MM.1S (cell line): Measurements from ENCODE around the gene HS2ST1.

Experiments used
- EZH2phosphoT487 ChIP-seq: fragments of 300-600 bp; sonication (generic); IDR thresholded peaks from 2 replicates; pipeline ENCODE4 v1.6.1; 2018; ENCODE audit warnings: antibody characterized with exemption, low read length
- TF ChIP-seq, protein P1 (sequence below): fragments of 300-600 bp; sonication (generic); IDR thresholded peaks from 2 replicates; pipeline ENCODE4 v1.5.1; 2016; ENCODE audit warnings: antibody characterized with exemption, low read length, mixed read lengths

DNA sequence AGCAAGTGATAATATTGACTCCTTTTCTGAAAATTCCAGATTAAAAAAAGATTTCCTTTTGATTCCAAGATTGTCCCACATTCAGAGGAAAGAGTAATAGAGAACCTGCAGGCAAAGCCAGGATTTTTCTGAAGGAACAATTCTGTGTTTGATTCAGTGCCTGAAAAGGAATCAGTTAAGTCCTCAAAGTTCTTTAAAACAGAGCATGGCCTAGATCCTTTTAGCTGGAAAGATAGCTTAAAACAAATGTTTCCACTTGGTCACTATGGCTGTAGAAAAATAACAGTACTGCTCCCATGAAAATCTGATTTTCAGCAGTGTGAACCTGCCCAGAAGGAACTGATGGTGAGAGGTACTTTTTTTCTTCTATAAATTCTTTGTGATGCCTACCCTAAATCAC lies 41.8 kb downstream of the HS2ST1 start:
- TF ChIP-seq, protein P1, sequence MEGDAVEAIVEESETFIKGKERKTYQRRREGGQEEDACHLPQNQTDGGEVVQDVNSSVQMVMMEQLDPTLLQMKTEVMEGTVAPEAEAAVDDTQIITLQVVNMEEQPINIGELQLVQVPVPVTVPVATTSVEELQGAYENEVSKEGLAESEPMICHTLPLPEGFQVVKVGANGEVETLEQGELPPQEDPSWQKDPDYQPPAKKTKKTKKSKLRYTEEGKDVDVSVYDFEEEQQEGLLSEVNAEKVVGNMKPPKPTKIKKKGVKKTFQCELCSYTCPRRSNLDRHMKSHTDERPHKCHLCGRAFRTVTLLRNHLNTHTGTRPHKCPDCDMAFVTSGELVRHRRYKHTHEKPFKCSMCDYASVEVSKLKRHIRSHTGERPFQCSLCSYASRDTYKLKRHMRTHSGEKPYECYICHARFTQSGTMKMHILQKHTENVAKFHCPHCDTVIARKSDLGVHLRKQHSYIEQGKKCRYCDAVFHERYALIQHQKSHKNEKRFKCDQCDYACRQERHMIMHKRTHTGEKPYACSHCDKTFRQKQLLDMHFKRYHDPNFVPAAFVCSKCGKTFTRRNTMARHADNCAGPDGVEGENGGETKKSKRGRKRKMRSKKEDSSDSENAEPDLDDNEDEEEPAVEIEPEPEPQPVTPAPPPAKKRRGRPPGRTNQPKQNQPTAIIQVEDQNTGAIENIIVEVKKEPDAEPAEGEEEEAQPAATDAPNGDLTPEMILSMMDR, result no peak
- no peak for TF ChIP-seq EZH2phosphoT487
